Adipose tissue (tissue), 3 donors: ENCODE measurements around the gene OR1S2. TPM values are rescaled to one million over a fixed set of nuclear protein-coding genes. Genes with fewer than 3 reads are reported as not detected.

Source experiments
- polyA plus RNA-seq, 3 donors: library from polyadenylated mRNA; stranded (reverse); fragments of 200-250 nt; gene quantifications; one replicate each; pipeline ENCODE4 v1.2.3, GENCODE V29; 2013
- donor health status: healthy with polysubstance abuse.
- donor health status: Bipolar disorder and iron deficiency.
- donor health status: healthy.

The OR1S2 gene
- polyA plus RNA-seq, 3 donors = not detected

Other genes with a start within 250 kb of the OR1S2 start
- gene OR9Q1, start 180.3 kb downstream of the OR1S2 start, polyA plus RNA-seq = under 1 TPM in 1 of 3 donors, not detected in 2; 0.11 TPM
- gene OR6Q1, start 173.2 kb downstream of the OR1S2 start, polyA plus RNA-seq = not detected
- gene OR9I1, start 78.6 kb downstream of the OR1S2 start, polyA plus RNA-seq = not detected
- gene OR9Q2, start 15.1 kb downstream of the OR1S2 start, polyA plus RNA-seq = not detected
- gene OR1S1, start 8.6 kb upstream of the OR1S2 start, polyA plus RNA-seq = not detected
- gene OR10Q1, start 24.8 kb upstream of the OR1S2 start, polyA plus RNA-seq = under 1 TPM in 1 of 3 donors, not detected in 2; 0.06 TPM
- gene OR10W1, start 64.1 kb upstream of the OR1S2 start, polyA plus RNA-seq = not detected
- gene OR5B17, start 154.9 kb upstream of the OR1S2 start, polyA plus RNA-seq = not detected
- gene OR5B3, start 202.7 kb upstream of the OR1S2 start, polyA plus RNA-seq = not detected
- gene OR5B2, start 224.0 kb upstream of the OR1S2 start, polyA plus RNA-seq = not detected
- not detected for gene OR5B12, start 238.1 kb upstream of the OR1S2 start, polyA plus RNA-seq